ENCODE results near the gene MAMSTR. TPM values are rescaled to one million over a fixed set of nuclear protein-coding genes. Genes with fewer than 3 reads are reported as not detected.

MAMSTR gene
- total RNA-seq, 1 donor from 2014 or later = 0.78 TPM

DNA sequence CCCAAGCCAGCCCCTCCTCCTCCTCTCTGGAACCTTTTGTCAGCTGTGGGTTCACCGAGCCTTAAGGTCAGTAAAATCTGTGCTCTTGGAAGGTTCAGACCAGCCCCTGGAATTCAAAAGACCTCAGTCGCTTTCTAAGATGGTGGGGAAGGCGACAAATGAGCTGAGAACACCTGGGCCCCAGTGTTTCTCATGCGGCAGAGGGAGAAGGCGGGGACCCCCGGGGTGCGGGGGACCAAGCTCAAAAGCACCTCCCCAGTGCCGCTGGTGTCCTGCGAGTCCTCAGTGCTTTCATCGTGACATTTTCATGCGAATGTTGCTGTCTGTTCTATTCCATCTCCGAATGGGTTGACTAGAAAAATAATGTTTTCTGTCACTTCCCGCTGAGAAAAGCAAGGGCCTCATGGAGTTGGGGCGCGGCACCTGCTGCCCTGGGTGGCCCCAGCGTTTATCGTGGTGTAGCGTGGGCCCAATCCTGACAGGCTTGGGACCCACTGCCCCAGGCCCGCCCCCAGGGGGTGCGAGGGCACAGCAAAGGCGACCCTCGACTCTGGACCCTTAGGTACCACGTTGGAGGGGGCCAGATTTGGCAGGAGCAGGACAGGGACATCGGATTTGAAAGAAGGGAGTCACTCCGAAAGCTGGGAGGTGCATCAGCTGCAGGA lies 46.0 kb downstream of the MAMSTR start:
- no peaks in the 10 kb centered on the region for H3K36me3 Mint-ChIP-seq (ENCODE audit: low read depth)
- peaks cover 7% of the 10 kb centered on the region for H3K4me1 Mint-ChIP-seq
- no peak for DNase-seq
- no peaks in the 10 kb centered on the region for H3K9me3 Mint-ChIP-seq
- TF ChIP-seq, protein P1, sequence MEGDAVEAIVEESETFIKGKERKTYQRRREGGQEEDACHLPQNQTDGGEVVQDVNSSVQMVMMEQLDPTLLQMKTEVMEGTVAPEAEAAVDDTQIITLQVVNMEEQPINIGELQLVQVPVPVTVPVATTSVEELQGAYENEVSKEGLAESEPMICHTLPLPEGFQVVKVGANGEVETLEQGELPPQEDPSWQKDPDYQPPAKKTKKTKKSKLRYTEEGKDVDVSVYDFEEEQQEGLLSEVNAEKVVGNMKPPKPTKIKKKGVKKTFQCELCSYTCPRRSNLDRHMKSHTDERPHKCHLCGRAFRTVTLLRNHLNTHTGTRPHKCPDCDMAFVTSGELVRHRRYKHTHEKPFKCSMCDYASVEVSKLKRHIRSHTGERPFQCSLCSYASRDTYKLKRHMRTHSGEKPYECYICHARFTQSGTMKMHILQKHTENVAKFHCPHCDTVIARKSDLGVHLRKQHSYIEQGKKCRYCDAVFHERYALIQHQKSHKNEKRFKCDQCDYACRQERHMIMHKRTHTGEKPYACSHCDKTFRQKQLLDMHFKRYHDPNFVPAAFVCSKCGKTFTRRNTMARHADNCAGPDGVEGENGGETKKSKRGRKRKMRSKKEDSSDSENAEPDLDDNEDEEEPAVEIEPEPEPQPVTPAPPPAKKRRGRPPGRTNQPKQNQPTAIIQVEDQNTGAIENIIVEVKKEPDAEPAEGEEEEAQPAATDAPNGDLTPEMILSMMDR (IDR thresholded peaks at IDR 0.05) = no peak
- H3K4me3 Mint-ChIP-seq = no peak overlapping the region
- ChIA-PET CTCF (no interaction called here), POLR2A (interaction anchor here (1.2 kb wide), 1 partner anchor 24 kb away, joined by 5 read pairs; no protein-coding TSS in a partner anchor)
- no peak overlapping the region for H3K27ac Mint-ChIP-seq
- no peak for ATAC-seq (ENCODE audit: low read depth)
- intact Hi-C loops (cut with micrococcal nuclease) = no loop called here
- peaks cover 1% of the 10 kb centered on the region for H3K27me3 Mint-ChIP-seq

DNA sequence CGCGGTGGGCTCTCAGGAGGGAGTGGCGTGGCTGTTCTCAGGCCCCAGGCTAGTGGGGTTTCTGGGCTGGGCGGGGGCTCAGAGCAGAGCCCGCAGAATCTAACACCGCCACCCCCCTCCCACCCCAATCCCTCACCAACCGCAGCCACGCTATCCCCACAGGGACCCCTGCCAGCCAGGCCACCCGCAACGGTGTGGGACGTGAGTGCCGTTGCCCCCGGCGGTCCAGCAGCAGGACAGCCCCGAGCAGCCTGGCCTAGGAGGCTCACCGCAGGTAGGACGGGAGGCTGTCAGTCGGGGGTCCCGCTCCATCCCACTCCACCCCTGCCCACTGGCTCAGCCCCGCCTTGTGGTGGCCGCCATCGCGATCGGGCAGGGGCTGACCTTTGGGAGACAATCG lies 46.5 kb downstream of the MAMSTR start, which contains the start of gene NTN5:
TSS of gene NTN5 (minus strand) at position 24 of the 400 bp plus-strand sequence. CDS start 2,031 bp downstream, outside the sequence.
- POLR2A ChIA-PET = no interaction called here
- H3K9me3 Mint-ChIP-seq = no peaks in the 10 kb centered on the region
- H3K4me3 Mint-ChIP-seq = no peak within 1 kb of the TSS
- H3K36me3 Mint-ChIP-seq (ENCODE audit: low read depth) = no peaks in the 10 kb centered on the region
- TF ChIP-seq, protein P1 (IDR thresholded peaks at IDR 0.05) = no peak
- no peak for DNase-seq
- H3K4me1 Mint-ChIP-seq = peaks cover 7% of the 10 kb centered on the region
- intact Hi-C loops (cut with micrococcal nuclease) = no loop called here
- no peak within 1 kb of the TSS for H3K27ac Mint-ChIP-seq
- peaks cover 1% of the 10 kb centered on the region for H3K27me3 Mint-ChIP-seq
- CTCF ChIA-PET = no interaction called here
- no peak for ATAC-seq (ENCODE audit: low read depth)

DNA sequence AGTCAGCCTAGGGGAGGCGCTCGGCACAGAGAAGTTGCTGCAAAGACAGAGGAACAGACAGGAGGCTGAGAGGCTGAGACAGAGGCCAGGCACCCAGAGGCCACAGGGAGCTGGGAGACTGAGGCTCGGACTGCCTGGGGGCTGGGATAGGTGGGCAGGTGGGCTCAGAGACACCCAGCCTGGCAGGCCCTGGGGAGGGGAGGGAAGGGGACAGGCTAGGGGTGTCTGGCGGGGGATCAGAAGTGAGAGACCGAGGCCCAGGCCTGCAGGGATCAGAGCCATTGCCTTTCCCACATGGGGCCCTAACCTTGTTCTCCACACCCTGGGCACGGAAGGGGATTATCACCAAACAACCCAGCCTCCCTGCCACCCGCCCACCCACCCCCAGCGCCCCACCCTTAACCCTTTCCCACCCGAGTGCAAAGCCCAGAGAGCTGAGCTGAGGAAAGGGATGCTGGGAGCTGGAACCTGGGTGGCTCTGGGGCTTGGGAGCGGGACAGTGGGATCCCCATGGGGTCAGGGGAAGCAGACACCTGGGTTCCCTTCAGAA lies 48.0 kb downstream of the MAMSTR start:
- TF ChIP-seq, protein P1 (IDR thresholded peaks at IDR 0.05) = no peak
- Mint-ChIP-seq H3K9me3 (no peaks in the 10 kb centered on the region), H3K27ac (no peak overlapping the region), H3K4me3 (no peak overlapping the region), H3K36me3 (ENCODE audit: low read depth) (no peaks in the 10 kb centered on the region), H3K27me3 (peaks cover 1% of the 10 kb centered on the region), H3K4me1 (peaks cover 7% of the 10 kb centered on the region)
- CTCF ChIA-PET = no interaction called here
- no peak for DNase-seq
- ATAC-seq (ENCODE audit: low read depth) = no peak
- POLR2A ChIA-PET = no interaction called here
- intact Hi-C loops (cut with micrococcal nuclease) = no loop called here

DNA sequence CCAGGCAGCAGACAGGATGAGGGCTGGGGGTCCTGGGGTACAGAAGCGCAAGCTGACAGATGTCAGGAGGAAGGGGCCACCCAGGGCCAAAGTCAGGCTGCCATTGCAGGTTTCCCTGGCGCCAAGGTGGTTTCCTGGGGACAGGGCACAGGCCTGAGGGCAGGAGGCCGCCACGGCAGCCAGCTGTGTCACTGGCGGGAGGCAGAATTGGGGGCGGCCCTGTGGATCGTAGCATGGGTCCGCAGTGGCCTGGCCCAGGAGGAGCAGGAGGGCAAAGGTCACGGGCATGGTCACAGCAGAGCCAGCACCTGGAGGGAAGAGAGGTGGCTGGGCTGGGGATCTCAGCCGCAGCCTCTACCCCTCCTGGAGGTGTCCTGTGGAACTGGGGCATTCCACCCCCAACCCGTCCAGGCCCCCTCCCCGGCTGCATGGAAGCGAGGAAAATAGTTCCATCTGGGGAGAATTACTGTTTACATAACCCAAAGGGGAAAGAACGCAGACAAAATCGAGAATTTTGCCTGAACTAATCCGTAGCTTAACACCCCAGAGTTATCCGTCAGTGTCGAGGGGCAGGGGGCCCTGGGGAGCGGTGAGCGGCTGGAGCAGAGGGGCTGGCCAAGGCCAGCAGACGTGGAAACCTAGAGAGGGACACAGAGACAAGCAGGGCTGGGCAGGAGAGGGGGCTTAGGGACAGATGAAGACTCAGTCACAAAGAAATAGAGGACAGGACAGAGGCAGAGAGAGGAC lies 48.7 kb downstream of the MAMSTR start:
- Mint-ChIP-seq H3K27me3 (peaks cover 1% of the 10 kb centered on the region), H3K27ac (no peak overlapping the region), H3K36me3 (ENCODE audit: low read depth) (no peaks in the 10 kb centered on the region), H3K4me3 (no peak overlapping the region), H3K9me3 (no peaks in the 10 kb centered on the region), H3K4me1 (peaks cover 7% of the 10 kb centered on the region)
- ChIA-PET CTCF (no interaction called here), POLR2A (no interaction called here)
- ATAC-seq (ENCODE audit: low read depth) = no peak
- TF ChIP-seq, protein P1 (IDR thresholded peaks at IDR 0.05) = no peak
- intact Hi-C loops (cut with micrococcal nuclease) = no loop called here
- no peak for DNase-seq

Measured in activated B cell treated with CpG ODN at 0.5 μM for 24 hours (primary cell).